HL-60 (cell line): Measurements from ENCODE around the gene TPD52L1.

ENCODE experiments used
- DNase-seq, 2 experiments: peaks; one replicate each; pipeline ENCODE4 v3.0.0-alpha.2; 2010 to 2020; ENCODE audit warnings: low read depth in 1 of 2, low spot score in 1 of 2
- H3K27ac ChIP-seq: fragments of 250-450 bp; sonication (Bioruptor Pico); replicated peaks from 2 replicates; pipeline ENCODE4 v1.5.1; 2020; ENCODE audit warnings: mild to moderate bottlenecking, moderate library complexity
- H3K27me3 ChIP-seq: fragments of 250-450 bp; sonication (Bioruptor Pico); 2 replicates; pipeline ENCODE4 v1.5.1; 2021; ENCODE audit warnings: mild to moderate bottlenecking, moderate library complexity; ENCODE audit not compliant: insufficient read depth, poor library complexity, severe bottlenecking
- H3K4me3 ChIP-seq: replicated peaks from 2 replicates; pipeline ENCODE4 v1.5.1; 2011; ENCODE audit warnings: mild to moderate bottlenecking, control low read depth, low read length; ENCODE audit not compliant: insufficient read depth
- GABPA ChIP-seq: IDR thresholded peaks from 2 replicates; pipeline ENCODE4 v1.6.1; 2012; ENCODE audit warnings: low read depth
- POLR2AphosphoS5 ChIP-seq: IDR thresholded peaks from 2 replicates; pipeline ENCODE4 v1.6.1; 2012; ENCODE audit warnings: low read depth
- SPI1 ChIP-seq: IDR thresholded peaks from 2 replicates; pipeline ENCODE4 v1.6.1; 2012; ENCODE audit warnings: low read depth, mild to moderate bottlenecking, borderline replicate concordance
- TF ChIP-seq, protein P1 (sequence below): IDR thresholded peaks from one replicate; pipeline ENCODE4 v1.5.1; 2011; ENCODE audit warnings: low read length, control low read depth, inconsistent platforms; ENCODE audit not compliant: insufficient read depth
- TF ChIP-seq, protein P2 (sequence below): IDR thresholded peaks from 2 replicates; pipeline ENCODE4 v1.6.1; 2012; ENCODE audit warnings: low read depth; ENCODE audit not compliant: insufficient replicate concordance

TPD52L1 gene

DNA sequence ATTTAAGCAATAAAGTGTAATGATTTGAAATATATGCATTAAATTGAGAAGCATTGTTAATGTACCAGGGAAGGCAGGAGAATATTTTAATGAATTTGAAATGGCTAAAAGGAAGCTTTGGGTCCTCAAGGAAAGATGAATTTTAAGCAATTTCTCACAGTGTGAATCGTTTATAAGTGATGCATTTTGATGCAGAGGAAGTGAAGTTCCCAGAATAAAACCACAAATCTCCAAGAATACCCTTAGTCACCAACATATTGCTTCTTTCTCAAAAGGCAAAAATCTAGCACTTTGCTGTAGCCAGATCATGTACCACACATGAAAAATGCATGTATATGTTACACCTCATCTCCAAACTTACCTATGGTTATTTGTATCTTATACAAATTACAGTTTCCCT is 11.7 kb downstream of the TPD52L1 start:
- no peak overlapping the region for H3K27ac ChIP-seq
- no peak for DNase-seq
- H3K4me3 ChIP-seq = no peak overlapping the region
- H3K27me3 ChIP-seq = no peaks in the 10 kb centered on the region
- TF ChIP-seq, protein P1, sequence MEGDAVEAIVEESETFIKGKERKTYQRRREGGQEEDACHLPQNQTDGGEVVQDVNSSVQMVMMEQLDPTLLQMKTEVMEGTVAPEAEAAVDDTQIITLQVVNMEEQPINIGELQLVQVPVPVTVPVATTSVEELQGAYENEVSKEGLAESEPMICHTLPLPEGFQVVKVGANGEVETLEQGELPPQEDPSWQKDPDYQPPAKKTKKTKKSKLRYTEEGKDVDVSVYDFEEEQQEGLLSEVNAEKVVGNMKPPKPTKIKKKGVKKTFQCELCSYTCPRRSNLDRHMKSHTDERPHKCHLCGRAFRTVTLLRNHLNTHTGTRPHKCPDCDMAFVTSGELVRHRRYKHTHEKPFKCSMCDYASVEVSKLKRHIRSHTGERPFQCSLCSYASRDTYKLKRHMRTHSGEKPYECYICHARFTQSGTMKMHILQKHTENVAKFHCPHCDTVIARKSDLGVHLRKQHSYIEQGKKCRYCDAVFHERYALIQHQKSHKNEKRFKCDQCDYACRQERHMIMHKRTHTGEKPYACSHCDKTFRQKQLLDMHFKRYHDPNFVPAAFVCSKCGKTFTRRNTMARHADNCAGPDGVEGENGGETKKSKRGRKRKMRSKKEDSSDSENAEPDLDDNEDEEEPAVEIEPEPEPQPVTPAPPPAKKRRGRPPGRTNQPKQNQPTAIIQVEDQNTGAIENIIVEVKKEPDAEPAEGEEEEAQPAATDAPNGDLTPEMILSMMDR = no peak
- TF ChIP-seq GABPA = no peak
- no peak for TF ChIP-seq POLR2AphosphoS5
- TF ChIP-seq SPI1 = no peak
- TF ChIP-seq, protein P2, sequence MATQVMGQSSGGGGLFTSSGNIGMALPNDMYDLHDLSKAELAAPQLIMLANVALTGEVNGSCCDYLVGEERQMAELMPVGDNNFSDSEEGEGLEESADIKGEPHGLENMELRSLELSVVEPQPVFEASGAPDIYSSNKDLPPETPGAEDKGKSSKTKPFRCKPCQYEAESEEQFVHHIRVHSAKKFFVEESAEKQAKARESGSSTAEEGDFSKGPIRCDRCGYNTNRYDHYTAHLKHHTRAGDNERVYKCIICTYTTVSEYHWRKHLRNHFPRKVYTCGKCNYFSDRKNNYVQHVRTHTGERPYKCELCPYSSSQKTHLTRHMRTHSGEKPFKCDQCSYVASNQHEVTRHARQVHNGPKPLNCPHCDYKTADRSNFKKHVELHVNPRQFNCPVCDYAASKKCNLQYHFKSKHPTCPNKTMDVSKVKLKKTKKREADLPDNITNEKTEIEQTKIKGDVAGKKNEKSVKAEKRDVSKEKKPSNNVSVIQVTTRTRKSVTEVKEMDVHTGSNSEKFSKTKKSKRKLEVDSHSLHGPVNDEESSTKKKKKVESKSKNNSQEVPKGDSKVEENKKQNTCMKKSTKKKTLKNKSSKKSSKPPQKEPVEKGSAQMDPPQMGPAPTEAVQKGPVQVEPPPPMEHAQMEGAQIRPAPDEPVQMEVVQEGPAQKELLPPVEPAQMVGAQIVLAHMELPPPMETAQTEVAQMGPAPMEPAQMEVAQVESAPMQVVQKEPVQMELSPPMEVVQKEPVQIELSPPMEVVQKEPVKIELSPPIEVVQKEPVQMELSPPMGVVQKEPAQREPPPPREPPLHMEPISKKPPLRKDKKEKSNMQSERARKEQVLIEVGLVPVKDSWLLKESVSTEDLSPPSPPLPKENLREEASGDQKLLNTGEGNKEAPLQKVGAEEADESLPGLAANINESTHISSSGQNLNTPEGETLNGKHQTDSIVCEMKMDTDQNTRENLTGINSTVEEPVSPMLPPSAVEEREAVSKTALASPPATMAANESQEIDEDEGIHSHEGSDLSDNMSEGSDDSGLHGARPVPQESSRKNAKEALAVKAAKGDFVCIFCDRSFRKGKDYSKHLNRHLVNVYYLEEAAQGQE = no peak

- TF ChIP-seq, protein P2 = no peak
- TF ChIP-seq POLR2AphosphoS5 = no peak
- TF ChIP-seq GABPA = no peak
- no peak for TF ChIP-seq SPI1
- TF ChIP-seq, protein P1 = no peak
- Histone ChIP-seq H3K27ac (no peak overlapping the region), H3K4me3 (no peak overlapping the region), H3K27me3 (no peaks in the 10 kb centered on the region)
- DNase-seq = no peak
Observed at GRCh38 chr6:125165776-125166175, 12.2 kb downstream of the TPD52L1 start.

- DNase-seq = no peak
- TF ChIP-seq, protein P2 = no peak
- TF ChIP-seq SPI1 (no peak), POLR2AphosphoS5 (no peak), GABPA (no peak)
- TF ChIP-seq, protein P1 = no peak
- Histone ChIP-seq H3K4me3 (no peak overlapping the region), H3K27ac (no peak overlapping the region), H3K27me3 (no peaks in the 10 kb centered on the region)
Observed at GRCh38 chr6:125166711-125167110, 13.1 kb downstream of the TPD52L1 start.
